Calu3 (cell line): ENCODE measurements around the gene RUVBL1. TPM values are rescaled to one million over a fixed set of nuclear protein-coding genes. Genes with fewer than 3 reads are reported as not detected.
A peak's percentile ranks its signal among the peaks of the same experiment; 100 is the strongest.

ENCODE experiments used
- BruUV-seq: library from RNA; stranded (reverse); fragments of 400-500 nt; replicated peaks from 2 replicates; lab custom pipeline; 2021; lab: Mats Ljungman, UMichigan
- CTCF ChIA-PET: fragments of 300-600 bp; sonication (Branson Sonifier 250); formaldehyde crosslinking; loops from one replicate; lab custom pipeline; 2022; ENCODE audit warnings: antibody characterized with exemption; lab: Charles Lee
- DNase-seq: peaks from one replicate; pipeline ENCODE4 v3.0.0; 2022
- H3K27ac Mint-ChIP-seq: one replicate; pipeline ENCODE4 v1.8.0; 2022; ENCODE audit warnings: mixed read lengths; ENCODE audit not compliant: unreplicated experiment
- H3K27me3 Mint-ChIP-seq: one replicate; pipeline ENCODE4 v1.8.0; 2022; ENCODE audit warnings: mixed read lengths; ENCODE audit not compliant: unreplicated experiment
- H3K36me3 Mint-ChIP-seq: one replicate; pipeline ENCODE4 v1.8.0; 2022; ENCODE audit warnings: mild to moderate bottlenecking, moderate library complexity, mixed read lengths; ENCODE audit not compliant: insufficient read depth, unreplicated experiment
- H3K4me1 Mint-ChIP-seq: one replicate; pipeline ENCODE4 v1.8.0; 2022; ENCODE audit warnings: mild to moderate bottlenecking, low read depth, mixed read lengths; ENCODE audit not compliant: unreplicated experiment
- H3K4me3 Mint-ChIP-seq: one replicate; pipeline ENCODE4 v1.8.0; 2022; ENCODE audit warnings: mild to moderate bottlenecking, low read depth, moderate library complexity, mixed read lengths; ENCODE audit not compliant: unreplicated experiment
- H3K9me3 Mint-ChIP-seq: one replicate; pipeline ENCODE4 v1.8.0; 2022; ENCODE audit warnings: low read depth, mixed read lengths; ENCODE audit not compliant: unreplicated experiment
- intact Hi-C: fragments of 100-400 bp; cut with micrococcal nuclease; formaldehyde crosslinking; loops from one replicate; pipeline ENCODE4 v1.10.0; 2022; ENCODE audit not compliant: unreplicated experiment
- total RNA-seq: library from RNA; stranded (reverse); gene quantifications from 2 replicates; pipeline ENCODE4 v1.2.3, GENCODE V29; 2022
- TF ChIP-seq, protein P1 (sequence below): fragments of 200-600 bp; IDR thresholded peaks from one replicate; pipeline ENCODE4 v1.8.0; 2022; ENCODE audit warnings: antibody characterized with exemption; ENCODE audit not compliant: unreplicated experiment

The RUVBL1 gene
- total RNA-seq, 1 experiment from 2014 or later = 167 TPM

DNA sequence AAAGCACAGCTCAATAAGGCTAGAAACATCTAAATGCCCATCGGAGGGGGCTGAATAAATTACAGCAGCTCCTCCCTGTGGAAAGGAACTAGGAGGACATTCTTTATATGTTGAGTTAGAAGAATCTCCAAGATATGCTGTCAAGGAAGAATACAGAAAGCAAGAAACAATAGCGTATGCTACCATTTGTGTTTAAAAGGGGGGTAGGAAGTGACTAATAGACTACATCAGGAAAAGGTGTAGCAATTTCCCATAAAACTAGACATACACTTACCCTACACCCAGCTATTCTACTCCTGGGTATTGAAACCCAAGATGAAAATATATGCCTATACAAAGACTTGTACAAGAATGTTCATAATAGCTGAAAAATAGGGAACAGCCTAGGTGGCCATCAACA lies 49.8 kb downstream of the RUVBL1 start:
- no peak for DNase-seq
- Mint-ChIP-seq H3K27ac (peak overlapping the region; percentile 61), H3K4me1 (no peaks in the 10 kb centered on the region), H3K9me3 (no peaks in the 10 kb centered on the region), H3K36me3 (peaks cover 92% of the 10 kb centered on the region), H3K4me3 (no peak overlapping the region), H3K27me3 (no peaks in the 10 kb centered on the region)
- intact Hi-C loops = no loop called here
- CTCF ChIA-PET = interaction anchor here (0.8 to 1.4 kb wide), 4 partner anchors 22 to 1328 kb away, joined by 3 to 5 read pairs (median 4); partner anchors contain the start of gene EEFSEC
- TF ChIP-seq, protein P1, sequence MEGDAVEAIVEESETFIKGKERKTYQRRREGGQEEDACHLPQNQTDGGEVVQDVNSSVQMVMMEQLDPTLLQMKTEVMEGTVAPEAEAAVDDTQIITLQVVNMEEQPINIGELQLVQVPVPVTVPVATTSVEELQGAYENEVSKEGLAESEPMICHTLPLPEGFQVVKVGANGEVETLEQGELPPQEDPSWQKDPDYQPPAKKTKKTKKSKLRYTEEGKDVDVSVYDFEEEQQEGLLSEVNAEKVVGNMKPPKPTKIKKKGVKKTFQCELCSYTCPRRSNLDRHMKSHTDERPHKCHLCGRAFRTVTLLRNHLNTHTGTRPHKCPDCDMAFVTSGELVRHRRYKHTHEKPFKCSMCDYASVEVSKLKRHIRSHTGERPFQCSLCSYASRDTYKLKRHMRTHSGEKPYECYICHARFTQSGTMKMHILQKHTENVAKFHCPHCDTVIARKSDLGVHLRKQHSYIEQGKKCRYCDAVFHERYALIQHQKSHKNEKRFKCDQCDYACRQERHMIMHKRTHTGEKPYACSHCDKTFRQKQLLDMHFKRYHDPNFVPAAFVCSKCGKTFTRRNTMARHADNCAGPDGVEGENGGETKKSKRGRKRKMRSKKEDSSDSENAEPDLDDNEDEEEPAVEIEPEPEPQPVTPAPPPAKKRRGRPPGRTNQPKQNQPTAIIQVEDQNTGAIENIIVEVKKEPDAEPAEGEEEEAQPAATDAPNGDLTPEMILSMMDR = no peak
- no TSS peak for BruUV-seq

GRCh38 chr3:128073185-128073725 lies 50.4 kb downstream of the RUVBL1 start:
- peak overlapping the region; percentile 61 for H3K27ac Mint-ChIP-seq
- intact Hi-C loops = no loop called here
- no peaks in the 10 kb centered on the region for H3K4me1 Mint-ChIP-seq
- H3K27me3 Mint-ChIP-seq = no peaks in the 10 kb centered on the region
- no peak overlapping the region for H3K4me3 Mint-ChIP-seq
- BruUV-seq = no TSS peak
- no peak for DNase-seq
- TF ChIP-seq, protein P1 = no peak
- CTCF ChIA-PET = interaction anchor here (0.6 to 1.4 kb wide), 5 partner anchors 15 to 1327 kb away, joined by 3 to 5 read pairs (median 4); partner anchors contain the start of gene EEFSEC
- H3K9me3 Mint-ChIP-seq = no peaks in the 10 kb centered on the region
- peaks cover 93% of the 10 kb centered on the region for H3K36me3 Mint-ChIP-seq

DNA sequence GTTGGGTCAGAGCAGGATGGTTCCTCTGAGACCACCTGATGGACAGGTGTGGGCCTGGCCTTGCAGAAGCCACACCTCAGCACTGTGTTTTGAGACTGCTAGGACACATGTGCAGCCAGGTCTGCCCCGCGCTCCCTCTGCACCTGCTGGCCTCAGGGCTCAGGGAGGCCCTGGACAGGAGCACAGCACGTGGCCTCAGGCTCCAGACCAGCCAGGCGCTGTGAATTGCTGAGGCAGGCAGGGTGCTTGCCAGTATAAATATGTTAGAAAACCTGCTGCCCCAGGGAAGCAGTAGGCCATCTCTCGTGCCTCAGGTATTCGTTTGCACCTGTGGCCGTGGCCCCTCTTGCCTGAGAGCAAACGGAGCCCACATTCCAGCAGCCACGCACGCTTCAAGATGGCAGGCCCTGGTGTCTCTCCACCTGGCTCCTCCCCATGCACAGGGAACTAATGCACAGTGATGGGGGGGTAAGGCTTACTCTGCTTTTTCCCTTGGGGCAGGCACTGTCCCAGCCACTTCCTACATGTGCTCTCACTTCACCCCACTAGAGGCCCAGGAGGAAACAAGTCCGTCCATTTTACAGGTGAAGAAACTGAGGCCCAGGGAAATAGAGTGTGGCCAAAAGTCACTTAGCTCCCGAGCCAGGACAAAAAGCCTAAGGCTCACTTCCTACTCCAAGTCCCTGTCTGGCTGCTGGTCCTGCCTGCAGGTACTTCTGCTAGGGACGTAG lies 51.0 kb downstream of the RUVBL1 start:
- Mint-ChIP-seq H3K27ac (no peak overlapping the region), H3K9me3 (no peaks in the 10 kb centered on the region), H3K4me3 (no peak overlapping the region), H3K27me3 (no peaks in the 10 kb centered on the region), H3K36me3 (peaks cover 93% of the 10 kb centered on the region), H3K4me1 (no peaks in the 10 kb centered on the region)
- BruUV-seq = no TSS peak
- intact Hi-C loops = no loop called here
- CTCF ChIA-PET = interaction anchor here (0.6 kb wide), 1 partner anchor 14 kb away, joined by 4 read pairs; no protein-coding TSS in a partner anchor
- DNase-seq = no peak
- TF ChIP-seq, protein P1 = no peak

DNA sequence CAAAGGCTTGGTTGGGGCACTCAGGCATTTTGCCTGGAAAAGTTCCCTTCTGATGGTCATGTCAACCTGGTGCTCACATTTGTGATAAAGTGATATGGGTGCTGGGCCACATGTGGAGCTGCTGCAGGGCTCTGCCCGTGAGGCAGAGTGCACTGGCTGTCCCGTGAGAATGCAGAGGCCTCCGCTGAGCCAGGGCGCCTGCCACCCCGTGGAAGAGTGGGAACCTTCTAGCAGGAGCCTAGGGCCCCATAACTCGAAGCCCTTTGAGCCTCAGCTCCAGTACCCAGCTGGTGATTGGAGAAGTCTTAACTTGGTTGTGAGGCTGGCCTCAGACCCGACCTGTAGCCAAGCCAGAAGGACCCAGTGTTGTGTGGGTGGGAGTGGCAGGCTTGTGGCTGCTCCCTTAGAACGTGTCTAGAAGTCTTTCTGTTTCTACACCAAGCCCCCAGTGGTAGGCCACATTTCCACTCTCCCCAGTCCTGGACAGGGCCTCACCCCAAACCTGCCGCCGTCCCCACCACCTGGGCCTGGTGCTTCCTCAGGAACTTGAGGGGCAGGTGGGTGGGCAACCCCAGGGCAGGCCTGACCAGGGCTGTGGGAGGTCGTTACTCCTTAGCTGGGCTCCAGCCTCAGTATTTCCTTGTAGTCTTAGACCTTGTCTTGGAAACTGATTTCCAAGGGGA lies 51.7 kb downstream of the RUVBL1 start:
- H3K9me3 Mint-ChIP-seq = no peaks in the 10 kb centered on the region
- intact Hi-C loops = no loop called here
- BruUV-seq = no TSS peak
- no peaks in the 10 kb centered on the region for H3K27me3 Mint-ChIP-seq
- DNase-seq = no peak
- H3K4me3 Mint-ChIP-seq = no peak overlapping the region
- H3K4me1 Mint-ChIP-seq = no peaks in the 10 kb centered on the region
- H3K36me3 Mint-ChIP-seq = peaks cover 96% of the 10 kb centered on the region
- TF ChIP-seq, protein P1 = no peak
- peak overlapping the region; percentile 31 for H3K27ac Mint-ChIP-seq
- CTCF ChIA-PET = no interaction called here
